GM12878 (cell line): ENCODE results near the gene PUS7L.
A peak's percentile ranks its signal among the peaks of the same experiment; 100 is the strongest.

ENCODE experiments used
- BCL11A ChIP-seq: IDR thresholded peaks from 2 replicates; pipeline ENCODE4 v1.6.1; 2011; ENCODE audit warnings: low read depth, low read length
- POLR2AphosphoS5 ChIP-seq: IDR thresholded peaks from 2 replicates; pipeline ENCODE4 v1.6.1; 2011; ENCODE audit warnings: mild to moderate bottlenecking, low read length, inconsistent platforms
- SMC3 ChIP-seq: IDR thresholded peaks from 2 replicates; pipeline ENCODE4 v1.6.1; 2011; ENCODE audit warnings: low read length, improper control_type of control experiment, borderline replicate concordance
- TCF12 ChIP-seq: IDR thresholded peaks from 2 replicates; pipeline ENCODE4 v1.6.1; 2011; ENCODE audit warnings: low read depth, mild to moderate bottlenecking, low read length
- TF ChIP-seq, protein P1 (sequence below): IDR thresholded peaks from 2 replicates; pipeline ENCODE4 v1.6.1; 2012; ENCODE audit warnings: low read depth, low read length, improper control_type of control experiment
- TF ChIP-seq, protein P2 (sequence below), 3 experiments: IDR thresholded peaks in 2 of 3; conservative IDR thresholded peaks in 1 of 3; 2 replicates each; pipeline ENCODE4 v1.5.1; 2011; ENCODE audit warnings: low read depth in 3 of 3, low read length in 3 of 3, mild to moderate bottlenecking in 3 of 3, control low read depth in 2 of 3, moderate library complexity in 2 of 3, inconsistent platforms in 1 of 3, mixed read lengths in 1 of 3; ENCODE audit not compliant: control insufficient read depth in 2 of 3, insufficient read depth in 1 of 3; ENCODE audit errors: extremely low read depth in 1 of 3

DNA sequence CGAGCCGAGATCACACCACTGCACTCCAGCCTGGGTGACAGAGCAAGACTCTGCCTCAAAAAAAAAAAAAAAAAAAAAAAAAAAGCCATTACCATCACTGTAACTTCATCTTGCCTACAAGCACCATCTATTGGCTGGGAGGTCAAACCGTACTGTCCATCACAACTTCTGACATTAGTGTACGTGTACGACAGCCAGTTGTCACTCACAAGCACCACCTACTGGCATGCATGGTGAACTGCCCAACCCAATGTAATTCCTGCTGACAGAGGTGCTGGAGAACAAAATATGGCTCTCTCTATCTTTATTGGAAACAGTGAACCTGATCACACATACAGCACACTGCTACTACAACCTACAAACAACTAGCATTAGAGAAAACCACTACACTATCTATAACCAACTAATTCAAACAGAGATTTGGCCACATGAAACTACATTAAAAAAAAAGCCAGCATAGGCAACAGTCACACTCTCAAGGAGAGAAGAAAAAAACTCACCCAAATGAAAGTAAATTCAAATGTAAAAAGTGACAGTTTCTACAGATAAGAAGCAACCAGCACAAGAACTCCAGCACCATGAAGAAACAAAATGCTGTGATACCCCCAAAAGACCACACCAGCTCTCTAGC is 82.3 kb downstream of the PUS7L start:
- TF ChIP-seq, protein P1, sequence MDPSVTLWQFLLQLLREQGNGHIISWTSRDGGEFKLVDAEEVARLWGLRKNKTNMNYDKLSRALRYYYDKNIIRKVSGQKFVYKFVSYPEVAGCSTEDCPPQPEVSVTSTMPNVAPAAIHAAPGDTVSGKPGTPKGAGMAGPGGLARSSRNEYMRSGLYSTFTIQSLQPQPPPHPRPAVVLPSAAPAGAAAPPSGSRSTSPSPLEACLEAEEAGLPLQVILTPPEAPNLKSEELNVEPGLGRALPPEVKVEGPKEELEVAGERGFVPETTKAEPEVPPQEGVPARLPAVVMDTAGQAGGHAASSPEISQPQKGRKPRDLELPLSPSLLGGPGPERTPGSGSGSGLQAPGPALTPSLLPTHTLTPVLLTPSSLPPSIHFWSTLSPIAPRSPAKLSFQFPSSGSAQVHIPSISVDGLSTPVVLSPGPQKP, result no peak
- TF ChIP-seq BCL11A (no peak), POLR2AphosphoS5 (no peak), SMC3 (peak; percentile 58; the same call in 1 of the 2 replicates), TCF12 (no peak)
- TF ChIP-seq, protein P2, sequence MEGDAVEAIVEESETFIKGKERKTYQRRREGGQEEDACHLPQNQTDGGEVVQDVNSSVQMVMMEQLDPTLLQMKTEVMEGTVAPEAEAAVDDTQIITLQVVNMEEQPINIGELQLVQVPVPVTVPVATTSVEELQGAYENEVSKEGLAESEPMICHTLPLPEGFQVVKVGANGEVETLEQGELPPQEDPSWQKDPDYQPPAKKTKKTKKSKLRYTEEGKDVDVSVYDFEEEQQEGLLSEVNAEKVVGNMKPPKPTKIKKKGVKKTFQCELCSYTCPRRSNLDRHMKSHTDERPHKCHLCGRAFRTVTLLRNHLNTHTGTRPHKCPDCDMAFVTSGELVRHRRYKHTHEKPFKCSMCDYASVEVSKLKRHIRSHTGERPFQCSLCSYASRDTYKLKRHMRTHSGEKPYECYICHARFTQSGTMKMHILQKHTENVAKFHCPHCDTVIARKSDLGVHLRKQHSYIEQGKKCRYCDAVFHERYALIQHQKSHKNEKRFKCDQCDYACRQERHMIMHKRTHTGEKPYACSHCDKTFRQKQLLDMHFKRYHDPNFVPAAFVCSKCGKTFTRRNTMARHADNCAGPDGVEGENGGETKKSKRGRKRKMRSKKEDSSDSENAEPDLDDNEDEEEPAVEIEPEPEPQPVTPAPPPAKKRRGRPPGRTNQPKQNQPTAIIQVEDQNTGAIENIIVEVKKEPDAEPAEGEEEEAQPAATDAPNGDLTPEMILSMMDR (IDR thresholded peaks at IDR 0.05 in 2 of 3, conservative IDR thresholded peaks at IDR 0.05 in 1 of 3; ENCODE audit: control insufficient read depth in 2 of 3, extremely low read depth in 1 of 3, insufficient read depth in 1 of 3, low read depth in 3 of 3, low read length in 3 of 3), result peak; percentile 63 to 77 (median 74)
